ENCODE results near the gene MIPOL1. TPM values are rescaled to one million over a fixed set of nuclear protein-coding genes. Genes with fewer than 3 reads are reported as not detected.

MIPOL1 gene
- total and polyA plus RNA-seq, 8 donors = 2.4 to 9.0 (median 6.4) TPM

GRCh38 chr14:37583358-37584210, 385.8 kb downstream of the MIPOL1 start:
- DNase-seq (peak in 3 of 6 donors; percentile 26 to 64 (median 58)), ATAC-seq (peak; percentile 13 to 63 (median 17)), FAIRE-seq (no peak)
- Histone ChIP-seq H3K27ac (no peak overlapping the region), H3K4me1 (peaks cover 0 to 8% (median 0%) of the 10 kb centered on the region in 3 donors), H3K36me3 (no peaks in the 10 kb centered on the region), H3K4me3 (peak overlapping the region in 2 of 4 donors; percentile 16 to 39), H3K9me3 (peaks cover 0 to 3% (median 0%) of the 10 kb centered on the region in 4 donors), H3K27me3 (peaks cover 2 to 30% (median 18%) of the 10 kb centered on the region in 4 donors)
- 13% methylated on average over 61 to 67 of the region's 67 CpGs for WGBS, 2 donors
- intact Hi-C loops (cut with DNase I) = no loop called here
- no peak for TF ChIP-seq CTCF (IDR thresholded peaks at IDR 0.05)

GRCh38 chr14:37584211-37585100, 386.7 kb downstream of the MIPOL1 start:
- intact Hi-C loops (cut with DNase I) = no loop called here
- H3K4me1 ChIP-seq = peaks cover 0 to 8% (median 0%) of the 10 kb centered on the region in 3 donors
- no peak for TF ChIP-seq CTCF (IDR thresholded peaks at IDR 0.05)
- ATAC-seq (peak in 3 of 4 donors; percentile 37 to 56 (median 40)), DNase-seq (peak in 4 of 6 donors; percentile 16 to 75 (median 42)), FAIRE-seq (no peak)
- no peak overlapping the region for H3K27ac ChIP-seq
- H3K9me3 ChIP-seq = peaks cover 0 to 3% (median 0%) of the 10 kb centered on the region in 4 donors
- H3K4me3 ChIP-seq = peak overlapping the region in 2 of 4 donors; percentile 7 to 39
- WGBS, 2 donors = 11 to 13% methylated on average over 61 to 62 of the region's 62 CpGs
- no peaks in the 10 kb centered on the region for H3K36me3 ChIP-seq
- H3K27me3 ChIP-seq = peaks cover 8 to 34% (median 20%) of the 10 kb centered on the region in 4 donors

GRCh38 chr14:37585101-37585511, 387.4 kb downstream of the MIPOL1 start:
- no peaks in the 10 kb centered on the region for H3K36me3 ChIP-seq
- WGBS, 2 donors = 23 to 28% methylated on average over 23 of the region's 23 CpGs
- H3K9me3 ChIP-seq = peaks cover 0 to 3% (median 0%) of the 10 kb centered on the region in 4 donors
- FAIRE-seq = no peak
- H3K27me3 ChIP-seq = peaks cover 8 to 38% (median 22%) of the 10 kb centered on the region in 4 donors
- H3K4me3 ChIP-seq = peak overlapping the region in 1 of 4 donors; percentile 39
- peak in 1 of 6 donors; percentile 44 for DNase-seq
- intact Hi-C loops (cut with DNase I) = no loop called here
- H3K4me1 ChIP-seq = peaks cover 0 to 8% (median 0%) of the 10 kb centered on the region in 3 donors
- no peak overlapping the region for H3K27ac ChIP-seq
- peak in 1 of 4 donors; percentile 22 for ATAC-seq
- TF ChIP-seq CTCF (IDR thresholded peaks at IDR 0.05) = no peak

- Histone ChIP-seq H3K4me3 (no peak overlapping the region), H3K27me3 (peaks cover 9 to 38% (median 25%) of the 10 kb centered on the region in 4 donors), H3K9me3 (peaks cover 0 to 3% (median 0%) of the 10 kb centered on the region in 4 donors), H3K4me1 (peaks cover 0 to 8% (median 0%) of the 10 kb centered on the region in 3 donors), H3K36me3 (no peaks in the 10 kb centered on the region), H3K27ac (no peak overlapping the region)
- intact Hi-C loops (cut with DNase I) = no loop called here
- TF ChIP-seq CTCF (IDR thresholded peaks at IDR 0.05) = no peak
- ATAC-seq (no peak), FAIRE-seq (no peak), DNase-seq (no peak)
- WGBS, 2 donors = 30 to 36% methylated on average over 10 of the region's 10 CpGs
These were observed 388.4 kb downstream of the MIPOL1 start for GRCh38 chr14:37585971-37586796.
